ENCODE data around the gene C12orf54. TPM values are rescaled to one million over a fixed set of nuclear protein-coding genes. Genes with fewer than 3 reads are reported as not detected.

C12orf54 gene
- total RNA-seq, 1 donor = not detected

- H3K4me3 ChIP-seq (ENCODE audit: low read depth, low read length) = no peak overlapping the region
- DNase-seq (ENCODE audit: low read depth) = peak; percentile 27
- TF ChIP-seq CTCF (IDR thresholded peaks at IDR 0.05; ENCODE audit: insufficient read depth, low read length) = peak; percentile 71
Observed at GRCh38 chr12:48542300-48542928, 60.1 kb downstream of the C12orf54 start.

- no peak for DNase-seq (ENCODE audit: low read depth)
Observed at GRCh38 chr12:48545833-48546469, 63.7 kb downstream of the C12orf54 start.

More at GRCh38 chr12:48545833-48546469, 63.7 kb downstream of the C12orf54 start:
- no peak for TF ChIP-seq CTCF (IDR thresholded peaks at IDR 0.05; ENCODE audit: insufficient read depth, low read length)
- no peak overlapping the region for H3K4me3 ChIP-seq (ENCODE audit: low read depth, low read length)

Other genes with a start within 250 kb of the C12orf54 start
- gene ZNF641, start 131.6 kb upstream of the C12orf54 start, total RNA-seq (ENCODE audit: low replicate concordance) = 6.3 and 9.9 TPM in 2 replicates
- 1.1 TPM in 1 of 2 replicates, not detected in the other for gene ANP32D, start 9.9 kb upstream of the C12orf54 start, total RNA-seq (ENCODE audit: low replicate concordance)
- gene OR8S1, start 43.1 kb downstream of the C12orf54 start, total RNA-seq (ENCODE audit: low replicate concordance) = not detected in 2 replicates
- not detected in 2 replicates for gene LALBA, start 87.5 kb downstream of the C12orf54 start, total RNA-seq (ENCODE audit: low replicate concordance)
- gene KANSL2, start 199.7 kb downstream of the C12orf54 start, total RNA-seq (ENCODE audit: low replicate concordance) = 21.2 and 39.8 TPM in 2 replicates
- 21.1 and 34.3 TPM in 2 replicates for gene CCNT1, start 234.2 kb downstream of the C12orf54 start, total RNA-seq (ENCODE audit: low replicate concordance)